CD4-positive, alpha-beta memory T cell (primary cell): ENCODE data around the gene ALDH8A1. TPM values are rescaled to one million over a fixed set of nuclear protein-coding genes. Genes with fewer than 3 reads are reported as not detected.

Source experiments
- CTCF ChIA-PET: fragments of 350-600 bp; sonication (Branson Sonifier 250); formaldehyde crosslinking; loops from one replicate; lab custom pipeline; 2021; ENCODE audit warnings: inconsistent platforms; ENCODE audit not compliant: partially characterized antibody; lab: Charles Lee
- POLR2A ChIA-PET: fragments of 350-600 bp; sonication (Branson Sonifier 250); formaldehyde crosslinking; loops from one replicate; lab custom pipeline; 2021; ENCODE audit not compliant: partially characterized antibody; lab: Charles Lee
- DNase-seq, 5 donors: peaks; one replicate each; pipeline versions ENCODE4 v3.0.0 to v3.0.0-alpha.2; 2020 to 2022; ENCODE audit warnings: mixed read lengths in 1 of 5
- H3K27ac ChIP-seq: one replicate; pipeline ENCODE4 v1.7.0; 2013; ENCODE audit warnings: low read depth, low read length
- H3K27me3 ChIP-seq: 2 replicates; pipeline ENCODE4 v1.7.0; 2013; ENCODE audit warnings: mild to moderate bottlenecking, low read length, moderate library complexity; ENCODE audit not compliant: insufficient read depth
- H3K36me3 ChIP-seq: 2 replicates; pipeline ENCODE4 v1.7.0; 2013; ENCODE audit warnings: mild to moderate bottlenecking, low read length, moderate library complexity; ENCODE audit not compliant: insufficient read depth
- H3K4me1 ChIP-seq: 2 replicates; pipeline ENCODE4 v1.7.0; 2013; ENCODE audit warnings: mild to moderate bottlenecking, low read length, moderate library complexity; ENCODE audit not compliant: insufficient read depth
- H3K4me3 ChIP-seq, 2 donors: one replicate each; pipeline ENCODE4 v1.7.0; 2013; ENCODE audit warnings: low read length in 2 of 2, mild to moderate bottlenecking in 1 of 2
- H3K9me3 ChIP-seq, 2 donors: one replicate each; pipeline ENCODE4 v1.7.0; 2013; ENCODE audit warnings: low read length in 2 of 2, control low read depth in 1 of 2; ENCODE audit not compliant: control insufficient read depth in 1 of 2
- H3K27ac Mint-ChIP-seq, 7 donors: one replicate each; pipeline ENCODE4 v1.8.0; 2020 to 2021; ENCODE audit warnings: mixed read lengths in 7 of 7, mild to moderate bottlenecking in 6 of 7, inconsistent platforms in 3 of 7, moderate library complexity in 3 of 7
- H3K27me3 Mint-ChIP-seq, 2 donors: one replicate each; pipeline ENCODE4 v1.8.0; 2020 to 2021; ENCODE audit warnings: mixed read lengths in 2 of 2
- H3K36me3 Mint-ChIP-seq, 2 donors: one replicate each; pipeline ENCODE4 v1.8.0; 2020 to 2021; ENCODE audit warnings: mixed read lengths in 2 of 2, inconsistent platforms in 1 of 2, mild to moderate bottlenecking in 1 of 2
- H3K4me1 Mint-ChIP-seq, 4 donors: one replicate each; pipeline ENCODE4 v1.8.0; 2020 to 2021; ENCODE audit warnings: mixed read lengths in 4 of 4, mild to moderate bottlenecking in 1 of 4
- H3K4me3 Mint-ChIP-seq, 8 donors: one replicate each; pipeline ENCODE4 v1.8.0; 2020 to 2021; ENCODE audit warnings: mixed read lengths in 8 of 8, mild to moderate bottlenecking in 7 of 8, moderate library complexity in 6 of 8, inconsistent platforms in 3 of 8
- H3K9me3 Mint-ChIP-seq, 8 donors: one replicate each; pipeline ENCODE4 v1.8.0; 2020 to 2021; ENCODE audit warnings: mixed read lengths in 8 of 8, mild to moderate bottlenecking in 5 of 8, inconsistent platforms in 3 of 8, moderate library complexity in 1 of 8
- intact Hi-C: fragments of 100-400 bp; cut with micrococcal nuclease; formaldehyde crosslinking; loops from one replicate; pipeline ENCODE4 v1.15.1; 2023
- polyA plus RNA-seq, 2 donors: library from polyadenylated mRNA; unstranded; fragments of 300-500 nt; fragmentation: Illumina TruSeq; gene quantifications; one replicate each; pipeline ENCODE4 v1.2.3, GENCODE V29; 2021
- total RNA-seq, 2 experiments: library from RNA; stranded (reverse); gene quantifications; one replicate each; pipeline ENCODE4 v1.2.3, GENCODE V29; 2021

Gene ALDH8A1
- total and polyA plus RNA-seq, 4 experiments from 2014 or later = 2.2 TPM; not detected in 2

- H3K27me3 ChIP-seq = no peaks in the 10 kb centered on the region
- no peaks in the 10 kb centered on the region for H3K4me1 ChIP-seq
- CTCF ChIA-PET = interaction anchor here (2.9 kb wide), 1 partner anchor 25 kb away, joined by 15 read pairs; no protein-coding TSS in a partner anchor
- Mint-ChIP-seq H3K36me3 (peaks cover 71 to 75% of the 10 kb centered on the region in 2 donors), H3K9me3 (peaks cover 0 to 10% (median 2%) of the 10 kb centered on the region in 8 donors), H3K4me1 (no peaks in the 10 kb centered on the region), H3K27me3 (no peaks in the 10 kb centered on the region), H3K27ac (no peak overlapping the region), H3K4me3 (no peak overlapping the region)
- peaks cover 11% of the 10 kb centered on the region for H3K36me3 ChIP-seq
- no peak overlapping the region for H3K4me3 ChIP-seq
- H3K9me3 ChIP-seq = no peaks in the 10 kb centered on the region
- no peak overlapping the region for H3K27ac ChIP-seq
- POLR2A ChIA-PET = no interaction called here
- intact Hi-C loops = no loop called here
- DNase-seq = no peak
Observed at GRCh38 chr6:134964451-134965203, 14.7 kb upstream of the ALDH8A1 start.

GRCh38 chr6:134962421-134962820 lies 12.5 kb upstream of the ALDH8A1 start:
- Histone ChIP-seq H3K9me3 (no peaks in the 10 kb centered on the region), H3K36me3 (peaks cover 11% of the 10 kb centered on the region), H3K27ac (no peak overlapping the region), H3K4me1 (no peaks in the 10 kb centered on the region), H3K4me3 (no peak overlapping the region), H3K27me3 (no peaks in the 10 kb centered on the region)
- CTCF ChIA-PET = no interaction called here
- H3K27ac Mint-ChIP-seq = peak overlapping the region in 1 of 7 donors; percentile 36
- intact Hi-C loops = no loop called here
- peaks cover 0 to 10% (median 3%) of the 10 kb centered on the region in 8 donors for H3K9me3 Mint-ChIP-seq
- no peaks in the 10 kb centered on the region for H3K4me1 Mint-ChIP-seq
- no peaks in the 10 kb centered on the region for H3K27me3 Mint-ChIP-seq
- DNase-seq = no peak
- H3K4me3 Mint-ChIP-seq = no peak overlapping the region
- peaks cover 64 to 71% of the 10 kb centered on the region in 2 donors for H3K36me3 Mint-ChIP-seq
- POLR2A ChIA-PET = no interaction called here

GRCh38 chr6:134961366-134961765 lies 11.5 kb upstream of the ALDH8A1 start:
- H3K9me3 ChIP-seq = no peaks in the 10 kb centered on the region
- no peaks in the 10 kb centered on the region for H3K4me1 Mint-ChIP-seq
- H3K27ac ChIP-seq = no peak overlapping the region
- H3K4me3 Mint-ChIP-seq = no peak overlapping the region
- H3K4me1 ChIP-seq = no peaks in the 10 kb centered on the region
- no peak overlapping the region for H3K4me3 ChIP-seq
- no peaks in the 10 kb centered on the region for H3K27me3 ChIP-seq
- intact Hi-C loops = no loop called here
- ChIA-PET CTCF (no interaction called here), POLR2A (no interaction called here)
- peaks cover 61 to 64% of the 10 kb centered on the region in 2 donors for H3K36me3 Mint-ChIP-seq
- H3K27me3 Mint-ChIP-seq = no peaks in the 10 kb centered on the region
- H3K27ac Mint-ChIP-seq = no peak overlapping the region
- peaks cover 11% of the 10 kb centered on the region for H3K36me3 ChIP-seq
- no peak for DNase-seq
- peaks cover 0 to 10% (median 3%) of the 10 kb centered on the region in 8 donors for H3K9me3 Mint-ChIP-seq

- DNase-seq = no peak
- Histone ChIP-seq H3K27me3 (no peaks in the 10 kb centered on the region), H3K27ac (no peak overlapping the region), H3K4me3 (no peak overlapping the region), H3K9me3 (no peaks in the 10 kb centered on the region), H3K36me3 (peaks cover under 1% of the 10 kb centered on the region), H3K4me1 (no peaks in the 10 kb centered on the region)
- Mint-ChIP-seq H3K27ac (no peak overlapping the region), H3K4me3 (no peak overlapping the region), H3K27me3 (no peaks in the 10 kb centered on the region), H3K36me3 (peaks cover 48 to 53% of the 10 kb centered on the region in 2 donors), H3K4me1 (no peaks in the 10 kb centered on the region), H3K9me3 (peaks cover 0 to 10% (median 3%) of the 10 kb centered on the region in 8 donors)
- CTCF ChIA-PET = interaction anchor here (1.4 kb wide), 1 partner anchor 17 kb away, joined by 3 read pairs; no protein-coding TSS in a partner anchor
- intact Hi-C loops = no loop called here
- POLR2A ChIA-PET = no interaction called here
Observed at GRCh38 chr6:134959603-134960002, 9.7 kb upstream of the ALDH8A1 start.

GRCh38 chr6:134956676-134957075 lies 6.8 kb upstream of the ALDH8A1 start:
- Histone ChIP-seq H3K4me1 (no peaks in the 10 kb centered on the region), H3K27me3 (no peaks in the 10 kb centered on the region), H3K27ac (no peak overlapping the region), H3K9me3 (no peaks in the 10 kb centered on the region), H3K4me3 (no peak overlapping the region), H3K36me3 (no peaks in the 10 kb centered on the region)
- ChIA-PET CTCF (no interaction called here), POLR2A (no interaction called here)
- intact Hi-C loops = no loop called here
- Mint-ChIP-seq H3K27me3 (no peaks in the 10 kb centered on the region), H3K4me3 (no peak overlapping the region), H3K9me3 (peaks cover 0 to 9% (median 3%) of the 10 kb centered on the region in 8 donors), H3K4me1 (no peaks in the 10 kb centered on the region), H3K36me3 (peaks cover 23 to 27% of the 10 kb centered on the region in 2 donors), H3K27ac (no peak overlapping the region)
- no peak for DNase-seq

GRCh38 chr6:134956032-134956431 lies 6.1 kb upstream of the ALDH8A1 start:
- ChIA-PET POLR2A (no interaction called here), CTCF (no interaction called here)
- DNase-seq = no peak
- Mint-ChIP-seq H3K27me3 (no peaks in the 10 kb centered on the region), H3K4me3 (no peak overlapping the region), H3K9me3 (peaks cover 0 to 4% (median 2%) of the 10 kb centered on the region in 8 donors), H3K27ac (peak overlapping the region in 1 of 7 donors; percentile 56), H3K36me3 (peaks cover 17 to 21% of the 10 kb centered on the region in 2 donors), H3K4me1 (no peaks in the 10 kb centered on the region)
- Histone ChIP-seq H3K4me1 (no peaks in the 10 kb centered on the region), H3K9me3 (no peaks in the 10 kb centered on the region), H3K36me3 (no peaks in the 10 kb centered on the region), H3K27me3 (no peaks in the 10 kb centered on the region), H3K4me3 (no peak overlapping the region), H3K27ac (no peak overlapping the region)
- intact Hi-C loops = no loop called here

- no peaks in the 10 kb centered on the region for H3K27me3 Mint-ChIP-seq
- Histone ChIP-seq H3K4me3 (no peak overlapping the region), H3K4me1 (no peaks in the 10 kb centered on the region), H3K27ac (no peak overlapping the region), H3K9me3 (no peaks in the 10 kb centered on the region), H3K36me3 (no peaks in the 10 kb centered on the region), H3K27me3 (no peaks in the 10 kb centered on the region)
- no peak for DNase-seq
- peaks cover 7 to 9% of the 10 kb centered on the region in 2 donors for H3K36me3 Mint-ChIP-seq
- H3K4me3 Mint-ChIP-seq = no peak overlapping the region
- ChIA-PET CTCF (no interaction called here), POLR2A (no interaction called here)
- no peak overlapping the region for H3K27ac Mint-ChIP-seq
- H3K9me3 Mint-ChIP-seq = peaks cover 0 to under 1% (median 0%) of the 10 kb centered on the region in 8 donors
- intact Hi-C loops = no loop called here
- H3K4me1 Mint-ChIP-seq = no peaks in the 10 kb centered on the region
Observed at GRCh38 chr6:134954272-134955000, 4.5 kb upstream of the ALDH8A1 start.
